ENCODE measurements around the gene SUGP2. TPM values are rescaled to one million over a fixed set of nuclear protein-coding genes. Genes with fewer than 3 reads are reported as not detected.

Gene SUGP2
- total and polyA plus RNA-seq, 2 experiments from 2014 or later, result 28.8 to 29.7 TPM

GRCh38 chr19:18945297-18945696 is 88.0 kb downstream of the SUGP2 start:
- H3K36me3 ChIP-seq (ENCODE audit: low read depth), result no peaks in the 10 kb centered on the region
- H4K20me1 ChIP-seq (ENCODE audit: insufficient read depth), result no peaks in the 10 kb centered on the region
- H2AFZ ChIP-seq, result no peak overlapping the region
- no peak overlapping the region for H3K4me3 ChIP-seq
- TF ChIP-seq EZH2 (IDR thresholded peaks at IDR 0.05; ENCODE audit: insufficient read depth, poor library complexity, severe bottlenecking), result no peak
- no peak for TF ChIP-seq EZH2phosphoT487 (IDR thresholded peaks at IDR 0.05; ENCODE audit: insufficient read depth, low read depth)
- no peaks in the 10 kb centered on the region for H3K9me3 ChIP-seq (ENCODE audit: low read depth)
- DNase-seq, result no peak
- H3K4me2 ChIP-seq (ENCODE audit: unreplicated experiment), result no peak overlapping the region
- in situ Hi-C loops (cut with MboI), result no loop called here
- peaks cover 9% of the 10 kb centered on the region for H3K79me2 ChIP-seq (ENCODE audit: insufficient read depth)
- 0 out of 2 replicates have a peak, but pooled peaks cover 3% of the 10 kb centered on the region for H3K4me1 ChIP-seq (ENCODE audit: insufficient read depth)
- no peaks in the 10 kb centered on the region for H3F3A ChIP-seq (ENCODE audit: insufficient read depth)
- H3K27ac ChIP-seq, result no peak overlapping the region
- WGBS, 2 experiments (ENCODE audit: low coverage in 1 of 2, low lambda C conversion rate in 2 of 2, missing lambda C conversion rate in 2 of 2), result 90 to 92% methylated on average over 9 of the region's 9 CpGs
- no peaks in the 10 kb centered on the region for H3K27me3 ChIP-seq (replicated peaks; ENCODE audit: insufficient read depth)
- no peaks in the 10 kb centered on the region for H3K9me2 ChIP-seq (ENCODE audit: insufficient read depth)
- H3K9ac ChIP-seq, result no peak overlapping the region

GRCh38 chr19:18943465-18943864 is 89.9 kb downstream of the SUGP2 start:
- Histone ChIP-seq H3K9me3 (ENCODE audit: low read depth) (no peaks in the 10 kb centered on the region), H3K4me2 (ENCODE audit: unreplicated experiment) (no peak overlapping the region), H3K27me3 (replicated peaks; ENCODE audit: insufficient read depth) (no peaks in the 10 kb centered on the region), H3F3A (ENCODE audit: insufficient read depth) (no peaks in the 10 kb centered on the region), H3K79me2 (ENCODE audit: insufficient read depth) (peaks cover 27% of the 10 kb centered on the region), H3K9ac (no peak overlapping the region), H3K4me3 (no peak overlapping the region), H2AFZ (no peak overlapping the region), H3K4me1 (ENCODE audit: insufficient read depth) (peaks cover 9% of the 10 kb centered on the region; the same call in 1 of the 2 replicates), H4K20me1 (ENCODE audit: insufficient read depth) (no peaks in the 10 kb centered on the region), H3K9me2 (ENCODE audit: insufficient read depth) (no peaks in the 10 kb centered on the region), H3K36me3 (ENCODE audit: low read depth) (no peaks in the 10 kb centered on the region), H3K27ac (no peak overlapping the region)
- DNase-seq, result no peak
- in situ Hi-C loops (cut with MboI), result no loop called here
- TF ChIP-seq EZH2 (IDR thresholded peaks at IDR 0.05; ENCODE audit: insufficient read depth, poor library complexity, severe bottlenecking) (no peak), EZH2phosphoT487 (IDR thresholded peaks at IDR 0.05; ENCODE audit: insufficient read depth, low read depth) (no peak)
- WGBS, 2 experiments (ENCODE audit: low coverage in 1 of 2, low lambda C conversion rate in 2 of 2, missing lambda C conversion rate in 2 of 2), result 94 to 96% methylated on average over 4 of the region's 4 CpGs

DNA sequence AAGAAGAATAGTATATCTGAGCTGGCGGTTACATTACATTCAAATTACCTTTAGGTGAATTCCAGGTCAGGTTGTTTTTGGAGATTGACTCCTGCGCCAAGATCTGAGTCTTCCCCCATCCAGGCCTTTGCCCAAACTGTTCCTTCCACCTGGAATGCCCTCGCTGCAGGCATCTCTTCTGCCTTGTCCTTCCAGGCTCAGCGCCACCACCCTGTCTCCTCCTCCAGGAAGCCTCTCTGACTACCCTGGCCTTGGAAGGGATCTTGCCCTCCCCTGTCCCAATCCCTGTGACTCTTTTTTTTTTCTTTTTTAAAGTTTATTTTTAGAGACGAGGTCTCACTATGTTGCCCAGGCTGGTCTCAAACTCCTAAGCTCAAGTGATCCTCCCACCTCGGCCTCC is 90.6 kb downstream of the SUGP2 start:
- in situ Hi-C loops (cut with MboI), result no loop called here
- Histone ChIP-seq H3F3A (ENCODE audit: insufficient read depth) (no peaks in the 10 kb centered on the region), H3K4me3 (no peak overlapping the region), H2AFZ (no peak overlapping the region), H3K36me3 (ENCODE audit: low read depth) (0 out of 2 replicates have a peak, but pooled peaks cover 3% of the 10 kb centered on the region), H3K9me2 (ENCODE audit: insufficient read depth) (no peaks in the 10 kb centered on the region), H3K79me2 (ENCODE audit: insufficient read depth) (peaks cover 27% of the 10 kb centered on the region), H3K9ac (no peak overlapping the region), H3K9me3 (ENCODE audit: low read depth) (no peaks in the 10 kb centered on the region), H4K20me1 (ENCODE audit: insufficient read depth) (no peaks in the 10 kb centered on the region), H3K4me2 (ENCODE audit: unreplicated experiment) (no peak overlapping the region), H3K27me3 (replicated peaks; ENCODE audit: insufficient read depth) (no peaks in the 10 kb centered on the region), H3K27ac (no peak overlapping the region), H3K4me1 (ENCODE audit: insufficient read depth) (peaks cover 9% of the 10 kb centered on the region; the same call in 1 of the 2 replicates)
- 96 to 99% methylated on average over 6 of the region's 6 CpGs for WGBS, 2 experiments (ENCODE audit: low coverage in 1 of 2, low lambda C conversion rate in 2 of 2, missing lambda C conversion rate in 2 of 2)
- no peak for TF ChIP-seq EZH2phosphoT487 (IDR thresholded peaks at IDR 0.05; ENCODE audit: insufficient read depth, low read depth)
- no peak for DNase-seq

GRCh38 chr19:18941628-18942354 is 91.5 kb downstream of the SUGP2 start:
- H4K20me1 ChIP-seq (ENCODE audit: insufficient read depth), result no peaks in the 10 kb centered on the region
- no peaks in the 10 kb centered on the region for H3K9me2 ChIP-seq (ENCODE audit: insufficient read depth)
- 0 out of 2 replicates have a peak overlapping the region, but pooled peaks have one; percentile 39 for H3K9ac ChIP-seq
- in situ Hi-C loops (cut with MboI), result no loop called here
- TF ChIP-seq EZH2 (IDR thresholded peaks at IDR 0.05; ENCODE audit: insufficient read depth, poor library complexity, severe bottlenecking) (no peak), EZH2phosphoT487 (IDR thresholded peaks at IDR 0.05; ENCODE audit: insufficient read depth, low read depth) (no peak)
- H3F3A ChIP-seq (ENCODE audit: insufficient read depth), result no peaks in the 10 kb centered on the region
- 0 out of 2 replicates have a peak, but pooled peaks cover 6% of the 10 kb centered on the region for H3K36me3 ChIP-seq (ENCODE audit: low read depth)
- H3K9me3 ChIP-seq (ENCODE audit: low read depth), result no peaks in the 10 kb centered on the region
- DNase-seq, result no peak
- H2AFZ ChIP-seq, result peak overlapping the region; percentile 71; the same call in 1 of the 2 replicates
- 75 to 76% methylated on average over 17 to 18 of the region's 18 CpGs for WGBS, 2 experiments (ENCODE audit: low coverage in 1 of 2, low lambda C conversion rate in 2 of 2, missing lambda C conversion rate in 2 of 2)
- H3K4me3 ChIP-seq, result peak overlapping the region; percentile 56; the same call in 1 of the 2 replicates
- no peak overlapping the region for H3K27ac ChIP-seq
- H3K4me2 ChIP-seq (ENCODE audit: unreplicated experiment), result peak overlapping the region; percentile 67
- no peaks in the 10 kb centered on the region for H3K27me3 ChIP-seq (replicated peaks; ENCODE audit: insufficient read depth)
- H3K79me2 ChIP-seq (ENCODE audit: insufficient read depth), result peaks cover 29% of the 10 kb centered on the region
- H3K4me1 ChIP-seq (ENCODE audit: insufficient read depth), result peaks cover 9% of the 10 kb centered on the region; the same call in 1 of the 2 replicates

Other genes starting within 250 kb of the SUGP2 start
- gene COMP, start 242.2 kb downstream of the SUGP2 start, total RNA-seq (2014; rRNA removed; shearing (Covaris generic)), result 93.8 and 96.6 TPM in 2 replicates
- 252 and 257 TPM in 2 replicates for gene COMP, start 242.2 kb downstream of the SUGP2 start, polyA plus RNA-seq (2016; fragmentation: Nextera tagmentation; extraction: Ambion mirVana)
- 51.7 and 57.4 TPM in 2 replicates for gene UPF1, start 201.6 kb downstream of the SUGP2 start, total RNA-seq (2014; rRNA removed; shearing (Covaris generic))
- gene UPF1, start 201.6 kb downstream of the SUGP2 start, polyA plus RNA-seq (2016; fragmentation: Nextera tagmentation; extraction: Ambion mirVana), result 3.5 and 4.3 TPM in 2 replicates
- 0.25 and 0.54 TPM in 2 replicates for gene CERS1, start 137.4 kb downstream of the SUGP2 start, total RNA-seq (2014; rRNA removed; shearing (Covaris generic))
- 0.38 and 0.54 TPM in 2 replicates for gene CERS1, start 137.4 kb downstream of the SUGP2 start, polyA plus RNA-seq (2016; fragmentation: Nextera tagmentation; extraction: Ambion mirVana)
- gene COPE, start 114.1 kb downstream of the SUGP2 start, total RNA-seq (2014; rRNA removed; shearing (Covaris generic)), result 347 and 359 TPM in 2 replicates
- gene COPE, start 114.1 kb downstream of the SUGP2 start, polyA plus RNA-seq (2016; fragmentation: Nextera tagmentation; extraction: Ambion mirVana), result 322 and 330 TPM in 2 replicates
- 71.6 and 76.0 TPM in 2 replicates for gene DDX49, start 113.8 kb downstream of the SUGP2 start, total RNA-seq (2014; rRNA removed; shearing (Covaris generic))
- gene DDX49, start 113.8 kb downstream of the SUGP2 start, polyA plus RNA-seq (2016; fragmentation: Nextera tagmentation; extraction: Ambion mirVana), result 53.4 and 56.5 TPM in 2 replicates
- gene HOMER3, start 92.3 kb downstream of the SUGP2 start, total RNA-seq (2014; rRNA removed; shearing (Covaris generic)), result 107 and 134 TPM in 2 replicates
- gene HOMER3, start 92.3 kb downstream of the SUGP2 start, polyA plus RNA-seq (2016; fragmentation: Nextera tagmentation; extraction: Ambion mirVana), result 64.6 and 65.1 TPM in 2 replicates
- gene ARMC6, start 86 bp upstream of the SUGP2 start, total RNA-seq (2014; rRNA removed; shearing (Covaris generic)), result 43.1 and 45.0 TPM in 2 replicates
- 23.9 and 26.0 TPM in 2 replicates for gene ARMC6, start 86 bp upstream of the SUGP2 start, polyA plus RNA-seq (2016; fragmentation: Nextera tagmentation; extraction: Ambion mirVana)
- 6.9 and 7.3 TPM in 2 replicates for gene SLC25A42, start 30.5 kb upstream of the SUGP2 start, total RNA-seq (2014; rRNA removed; shearing (Covaris generic))
- 4.8 and 5.9 TPM in 2 replicates for gene SLC25A42, start 30.5 kb upstream of the SUGP2 start, polyA plus RNA-seq (2016; fragmentation: Nextera tagmentation; extraction: Ambion mirVana)
- 33.7 and 36.8 TPM in 2 replicates for gene TMEM161A, start 105.0 kb upstream of the SUGP2 start, total RNA-seq (2014; rRNA removed; shearing (Covaris generic))
- 29.1 and 32.5 TPM in 2 replicates for gene TMEM161A, start 105.0 kb upstream of the SUGP2 start, polyA plus RNA-seq (2016; fragmentation: Nextera tagmentation; extraction: Ambion mirVana)
- 0.22 and 0.38 TPM in 2 replicates for gene MEF2B, start 136.7 kb upstream of the SUGP2 start, total RNA-seq (2014; rRNA removed; shearing (Covaris generic))
- gene MEF2B, start 136.7 kb upstream of the SUGP2 start, polyA plus RNA-seq (2016; fragmentation: Nextera tagmentation; extraction: Ambion mirVana), result 0.20 and 0.33 TPM in 2 replicates
- gene BORCS8, start 158.6 kb upstream of the SUGP2 start, total RNA-seq (2014; rRNA removed; shearing (Covaris generic)), result 9.7 and 14.7 TPM in 2 replicates
- 23.1 and 24.5 TPM in 2 replicates for gene BORCS8, start 158.6 kb upstream of the SUGP2 start, polyA plus RNA-seq (2016; fragmentation: Nextera tagmentation; extraction: Ambion mirVana)
- gene RFXANK, start 158.7 kb upstream of the SUGP2 start, total RNA-seq (2014; rRNA removed; shearing (Covaris generic)), result 30.6 and 42.6 TPM in 2 replicates
- gene RFXANK, start 158.7 kb upstream of the SUGP2 start, polyA plus RNA-seq (2016; fragmentation: Nextera tagmentation; extraction: Ambion mirVana), result 44.5 and 55.9 TPM in 2 replicates
- gene NR2C2AP, start 169.9 kb upstream of the SUGP2 start, total RNA-seq (2014; rRNA removed; shearing (Covaris generic)), result 14.3 and 19.5 TPM in 2 replicates
- gene NR2C2AP, start 169.9 kb upstream of the SUGP2 start, polyA plus RNA-seq (2016; fragmentation: Nextera tagmentation; extraction: Ambion mirVana), result 13.5 and 14.2 TPM in 2 replicates
- gene NCAN, start 178.4 kb upstream of the SUGP2 start, total RNA-seq (2014; rRNA removed; shearing (Covaris generic)), result not detected in 2 replicates
- gene NCAN, start 178.4 kb upstream of the SUGP2 start, polyA plus RNA-seq (2016; fragmentation: Nextera tagmentation; extraction: Ambion mirVana), result not detected in 2 replicates
- 1.9 and 5.7 TPM in 2 replicates for gene TM6SF2, start 239.8 kb upstream of the SUGP2 start, total RNA-seq (2014; rRNA removed; shearing (Covaris generic))
- gene TM6SF2, start 239.8 kb upstream of the SUGP2 start, polyA plus RNA-seq (2016; fragmentation: Nextera tagmentation; extraction: Ambion mirVana), result 2.1 and 4.0 TPM in 2 replicates

Data from GM23248 (cell line).